Measurements from ENCODE around the gene PNMA1.

PNMA1 gene

DNA sequence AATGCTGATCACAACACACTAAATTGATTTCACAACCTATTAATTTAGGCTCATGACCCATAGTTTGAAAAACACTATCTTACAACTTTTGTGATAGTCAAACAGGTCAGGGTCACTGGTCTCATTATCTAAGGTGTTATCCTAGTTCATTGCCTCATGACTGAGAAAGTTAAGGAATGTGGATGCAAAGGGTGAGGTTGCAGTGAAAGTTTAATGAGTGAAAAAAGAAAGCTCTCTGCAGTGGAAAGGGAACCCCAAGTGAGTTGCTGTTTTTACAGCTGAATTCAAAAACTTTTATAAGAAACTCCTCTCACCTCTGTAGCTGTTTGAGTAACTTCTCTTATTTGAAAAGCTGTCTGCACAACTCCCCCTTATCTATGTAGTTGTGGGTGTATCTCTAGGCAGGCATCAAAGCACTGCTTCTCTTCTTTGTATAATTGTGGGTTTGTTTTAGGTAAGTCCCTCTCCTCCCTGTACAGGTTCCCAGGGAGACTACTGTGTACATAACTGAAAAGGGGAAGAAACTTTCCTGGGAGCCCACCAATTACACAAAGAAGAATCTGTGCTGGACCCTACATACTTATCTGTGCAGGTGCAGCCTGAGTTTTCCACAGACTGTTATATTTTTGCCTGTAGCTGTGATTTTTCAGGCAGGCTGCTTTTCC lies 50.5 kb downstream of the PNMA1 start:
- no peak for DNase-seq (ENCODE audit: low read depth)

DNA sequence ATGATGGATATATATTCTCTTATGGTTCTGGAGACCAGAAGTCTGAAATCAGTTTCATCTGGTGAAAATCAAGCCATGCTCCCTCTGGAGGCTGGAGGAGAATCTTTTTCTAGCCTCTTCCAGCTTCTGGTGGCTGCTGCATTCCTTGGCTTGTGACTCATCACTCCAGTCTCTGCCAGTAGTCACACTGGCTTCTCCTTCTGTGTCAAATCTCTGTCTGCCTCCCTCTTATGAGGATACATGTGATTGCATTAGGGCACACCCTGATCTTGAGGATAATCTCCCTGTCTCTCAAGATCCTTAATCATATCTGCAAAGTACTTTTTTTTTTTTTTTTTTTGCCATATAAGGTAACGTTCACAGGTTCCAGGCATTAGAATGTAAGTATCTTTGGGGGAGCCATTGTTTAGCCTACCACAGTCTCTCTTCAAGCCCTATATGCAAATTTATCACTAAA lies 51.7 kb downstream of the PNMA1 start:
- no peak for DNase-seq (ENCODE audit: low read depth)

DNA sequence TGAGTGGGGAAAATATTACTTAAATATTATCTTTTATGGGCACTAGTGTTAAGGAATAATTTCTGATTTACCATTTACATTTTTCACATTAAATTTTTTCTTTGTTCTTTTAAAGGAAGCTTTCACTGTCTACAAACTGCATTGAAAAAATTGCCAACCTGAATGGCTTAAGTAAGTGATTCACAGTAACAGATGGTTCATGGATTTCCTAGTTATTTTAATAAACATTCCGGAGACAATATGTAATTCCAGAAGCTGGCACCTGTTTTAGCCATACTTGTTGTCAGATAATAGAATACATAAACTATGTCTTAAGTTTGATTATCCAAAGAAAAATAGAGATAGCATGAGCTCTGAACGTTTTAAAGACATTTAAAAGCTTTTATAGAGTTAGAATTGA lies 52.3 kb downstream of the PNMA1 start:
- DNase-seq (ENCODE audit: low read depth): no peak
